ENCODE results near the gene NR1D2.

The NR1D2 gene

GRCh38 chr3:23931597-23931996, 13.5 kb upstream of the NR1D2 start:
- DNase-seq (ENCODE audit: low spot score) = no peak

- DNase-seq (ENCODE audit: low spot score) = no peak
These were observed 12.5 kb upstream of the NR1D2 start for GRCh38 chr3:23932571-23932970.

- DNase-seq (ENCODE audit: low spot score) = no peak
These were observed 10.8 kb upstream of the NR1D2 start for GRCh38 chr3:23934253-23934652.

- DNase-seq (ENCODE audit: low spot score) = no peak
These were observed 7.8 kb upstream of the NR1D2 start for GRCh38 chr3:23937296-23937695.

- no peak for DNase-seq (ENCODE audit: low spot score)
These were observed 6.4 kb upstream of the NR1D2 start for GRCh38 chr3:23938688-23939087.

GRCh38 chr3:23940775-23941174, 4.3 kb upstream of the NR1D2 start:
- DNase-seq (ENCODE audit: low spot score) = no peak

GRCh38 chr3:23941440-23941839, 3.6 kb upstream of the NR1D2 start:
- DNase-seq (ENCODE audit: low spot score) = no peak

GRCh38 chr3:23942546-23942945, 2.5 kb upstream of the NR1D2 start:
- DNase-seq (ENCODE audit: low spot score) = no peak

- no peak for DNase-seq (ENCODE audit: low spot score)
These were observed 891 bp upstream of the NR1D2 start for GRCh38 chr3:23944007-23944783.

- DNase-seq (ENCODE audit: low spot score) = no peak
These were observed 502 bp downstream of the NR1D2 start for GRCh38 chr3:23945663-23945912.

GRCh38 chr3:23945913-23946687, 1.0 kb downstream of the NR1D2 start:
- DNase-seq (ENCODE audit: low spot score) = peak; percentile 90

GRCh38 chr3:23948761-23949160, 3.7 kb downstream of the NR1D2 start:
- DNase-seq (ENCODE audit: low spot score) = no peak

GRCh38 chr3:23949784-23950183, 4.7 kb downstream of the NR1D2 start:
- no peak for DNase-seq (ENCODE audit: low spot score)

- DNase-seq (ENCODE audit: low spot score) = no peak
These were observed 5.2 kb downstream of the NR1D2 start for GRCh38 chr3:23950293-23950692.

- no peak for DNase-seq (ENCODE audit: low spot score)
These were observed 7.6 kb downstream of the NR1D2 start for GRCh38 chr3:23952646-23953045.

- no peak for DNase-seq (ENCODE audit: low spot score)
These were observed 8.4 kb downstream of the NR1D2 start for GRCh38 chr3:23953523-23953922.

- no peak for DNase-seq (ENCODE audit: low spot score)
These were observed 9.1 kb downstream of the NR1D2 start for GRCh38 chr3:23954144-23954543.

- DNase-seq (ENCODE audit: low spot score) = no peak
These were observed 11.6 kb downstream of the NR1D2 start for GRCh38 chr3:23956701-23957100.

GRCh38 chr3:23959135-23959900, 14.2 kb downstream of the NR1D2 start:
- peak; percentile 16 for DNase-seq (ENCODE audit: low spot score)

- DNase-seq (ENCODE audit: low spot score) = no peak
These were observed 15.6 kb downstream of the NR1D2 start for GRCh38 chr3:23960649-23961048.

- DNase-seq (ENCODE audit: low spot score) = no peak
These were observed 16.0 kb downstream of the NR1D2 start for GRCh38 chr3:23961066-23961465.

GRCh38 chr3:23961913-23962312, 16.8 kb downstream of the NR1D2 start:
- DNase-seq (ENCODE audit: low spot score) = no peak
